Measurements from ENCODE around the gene TUBB6.

DNA sequence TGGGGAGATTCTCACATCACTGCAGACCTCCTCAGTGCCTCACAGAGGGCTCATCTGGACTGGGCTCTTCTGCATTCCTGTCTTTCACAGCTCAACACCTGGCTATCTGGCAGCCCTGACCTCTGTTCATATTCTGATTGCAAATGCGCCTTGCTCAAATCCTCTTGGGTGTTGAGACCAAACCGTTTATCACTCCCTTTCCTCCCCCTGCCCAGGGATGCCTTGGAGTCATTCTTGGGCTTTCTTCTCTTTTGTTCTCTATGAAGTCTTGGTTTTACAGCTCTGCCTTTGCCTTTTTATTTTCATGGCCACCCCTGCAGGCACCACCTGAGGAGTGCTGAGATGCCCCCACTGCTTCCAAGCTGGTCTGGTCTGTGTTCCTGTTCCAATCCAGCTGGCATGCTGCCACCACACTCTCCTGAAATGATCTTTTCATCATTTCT lies 26.3 kb downstream of the TUBB6 start:
- TF ChIP-seq, protein P1, sequence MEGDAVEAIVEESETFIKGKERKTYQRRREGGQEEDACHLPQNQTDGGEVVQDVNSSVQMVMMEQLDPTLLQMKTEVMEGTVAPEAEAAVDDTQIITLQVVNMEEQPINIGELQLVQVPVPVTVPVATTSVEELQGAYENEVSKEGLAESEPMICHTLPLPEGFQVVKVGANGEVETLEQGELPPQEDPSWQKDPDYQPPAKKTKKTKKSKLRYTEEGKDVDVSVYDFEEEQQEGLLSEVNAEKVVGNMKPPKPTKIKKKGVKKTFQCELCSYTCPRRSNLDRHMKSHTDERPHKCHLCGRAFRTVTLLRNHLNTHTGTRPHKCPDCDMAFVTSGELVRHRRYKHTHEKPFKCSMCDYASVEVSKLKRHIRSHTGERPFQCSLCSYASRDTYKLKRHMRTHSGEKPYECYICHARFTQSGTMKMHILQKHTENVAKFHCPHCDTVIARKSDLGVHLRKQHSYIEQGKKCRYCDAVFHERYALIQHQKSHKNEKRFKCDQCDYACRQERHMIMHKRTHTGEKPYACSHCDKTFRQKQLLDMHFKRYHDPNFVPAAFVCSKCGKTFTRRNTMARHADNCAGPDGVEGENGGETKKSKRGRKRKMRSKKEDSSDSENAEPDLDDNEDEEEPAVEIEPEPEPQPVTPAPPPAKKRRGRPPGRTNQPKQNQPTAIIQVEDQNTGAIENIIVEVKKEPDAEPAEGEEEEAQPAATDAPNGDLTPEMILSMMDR (IDR thresholded peaks at IDR 0.05): no peak
- no peak for TF ChIP-seq POLR2A (IDR thresholded peaks at IDR 0.05)
- no peak for TF ChIP-seq EP300 (IDR thresholded peaks at IDR 0.05)

Measured in upper lobe of left lung (tissue), 4 donors.